Measurements from ENCODE around the gene SDCBP2. TPM values are rescaled to one million over a fixed set of nuclear protein-coding genes. Genes with fewer than 3 reads are reported as not detected.
A peak's percentile ranks its signal among the peaks of the same experiment; 100 is the strongest.

Gene SDCBP2
- total RNA-seq = 10 to 100 TPM in 3 of 6 experiments, 1 to 10 TPM in 3; 2.0 to 43.3 (median 16.6) TPM
- long read RNA-seq, partial matches to known transcripts = 0 of 3 reads
- long read RNA-seq, other reads (novel, unspliced or antisense) = 0 of 3 reads

GRCh38 chr20:1328680-1329330 is at the start of gene SDCBP2:
Gene SDCBP2, minus strand, starts transcription at chr20:1329139. Its CDS starts 8,723 bp downstream, at chr20:1320416.
- intact Hi-C loops (cut with DNase I) = loop anchor here (5.0 to 10.0 kb wide), 2 partner anchors 56 to 63 kb away; partner anchors contain the start of gene FKBP1A (in 1 of the 2)
- ATAC-seq (peak in 2 of 4 donors; percentile 13 to 33), DNase-seq (peak in 2 of 3 donors; percentile 68 to 74)
- H3K27ac ChIP-seq = peak within 1 kb of the TSS; percentile 98 to 100 (median 99)
- H3K4me3 ChIP-seq = peak within 1 kb of the TSS in 1 of 3 donors; percentile 17
- H3K27me3 ChIP-seq = no peaks in the 10 kb centered on the region
- WGBS (ENCODE audit: insufficient coverage, low coverage, low lambda C conversion rate, missing lambda C conversion rate) = 66% methylated on average over 2 of the region's 8 CpGs
- no peaks in the 10 kb centered on the region for H3K36me3 ChIP-seq
- peaks cover 0 to 44% (median 24%) of the 10 kb centered on the region in 4 donors for H3K4me1 ChIP-seq
- TF ChIP-seq POLR2A (IDR thresholded peaks at IDR 0.05) (peak; percentile 54), CTCF (IDR thresholded peaks at IDR 0.05) (no peak)
- H3K9me3 ChIP-seq = no peaks in the 10 kb centered on the region

GRCh38 chr20:1378735-1379125 is 49.8 kb upstream of the SDCBP2 start:
- H3K4me3 ChIP-seq = no peak overlapping the region
- 78% methylated on average over 5 of the region's 6 CpGs for WGBS (ENCODE audit: insufficient coverage, low coverage, low lambda C conversion rate, missing lambda C conversion rate)
- no peak overlapping the region for H3K27ac ChIP-seq
- H3K27me3 ChIP-seq = no peaks in the 10 kb centered on the region
- no peak for DNase-seq
- TF ChIP-seq POLR2A (IDR thresholded peaks at IDR 0.05) (no peak), CTCF (IDR thresholded peaks at IDR 0.05) (no peak)
- no peak for ATAC-seq
- H3K4me1 ChIP-seq = peaks cover 0 to 33% (median 13%) of the 10 kb centered on the region in 4 donors
- no peaks in the 10 kb centered on the region for H3K9me3 ChIP-seq
- H3K36me3 ChIP-seq = no peaks in the 10 kb centered on the region
- intact Hi-C loops (cut with DNase I) = no loop called here

- H3K36me3 ChIP-seq = no peaks in the 10 kb centered on the region
- peak; percentile 29 to 58 (median 46) for ATAC-seq
- TF ChIP-seq POLR2A (IDR thresholded peaks at IDR 0.05) (no peak), CTCF (IDR thresholded peaks at IDR 0.05) (no peak)
- no peaks in the 10 kb centered on the region for H3K9me3 ChIP-seq
- peak overlapping the region in 1 of 3 donors; percentile 37 for H3K27ac ChIP-seq
- intact Hi-C loops (cut with DNase I) = no loop called here
- H3K4me1 ChIP-seq = peaks cover 0 to 33% (median 12%) of the 10 kb centered on the region in 4 donors
- H3K4me3 ChIP-seq = no peak overlapping the region
- 53% methylated on average over 6 of the region's 6 CpGs for WGBS (ENCODE audit: insufficient coverage, low coverage, low lambda C conversion rate, missing lambda C conversion rate)
- H3K27me3 ChIP-seq = no peaks in the 10 kb centered on the region
- DNase-seq = peak in 1 of 3 donors; percentile 41
These were observed 49.2 kb upstream of the SDCBP2 start for GRCh38 chr20:1377984-1378734.

GRCh38 chr20:1377341-1377871 is 48.5 kb upstream of the SDCBP2 start:
- H3K4me3 ChIP-seq = no peak overlapping the region
- peaks cover 0 to 33% (median 10%) of the 10 kb centered on the region in 4 donors for H3K4me1 ChIP-seq
- 90% methylated on average over 2 of the region's 5 CpGs for WGBS (ENCODE audit: insufficient coverage, low coverage, low lambda C conversion rate, missing lambda C conversion rate)
- no peak for TF ChIP-seq POLR2A (IDR thresholded peaks at IDR 0.05)
- TF ChIP-seq CTCF (IDR thresholded peaks at IDR 0.05) = no peak
- peak in 1 of 4 donors; percentile 34 for ATAC-seq
- no peak for DNase-seq
- intact Hi-C loops (cut with DNase I) = no loop called here
- no peaks in the 10 kb centered on the region for H3K36me3 ChIP-seq
- peak overlapping the region in 1 of 3 donors; percentile 37 for H3K27ac ChIP-seq
- H3K9me3 ChIP-seq = no peaks in the 10 kb centered on the region
- H3K27me3 ChIP-seq = no peaks in the 10 kb centered on the region
